ENCODE data around the gene GRAMD1A. TPM values are rescaled to one million over a fixed set of nuclear protein-coding genes. Genes with fewer than 3 reads are reported as not detected.

Gene GRAMD1A
- total RNA-seq, 2 experiments from 2014 or later, result 221 to 229 TPM

- H3K4me1 Mint-ChIP-seq (ENCODE audit: low read depth), result peaks cover 8% of the 10 kb centered on the region
Measured at GRCh38 chr19:35066691-35067563, 66.8 kb downstream of the GRAMD1A start.

GRCh38 chr19:35068941-35069634 is 69.0 kb downstream of the GRAMD1A start:
- Mint-ChIP-seq H3K27ac (no peak overlapping the region), H3K27me3 (no peaks in the 10 kb centered on the region), H3K9me3 (no peaks in the 10 kb centered on the region), H3K36me3 (ENCODE audit: low read depth) (no peaks in the 10 kb centered on the region), H3K4me3 (no peak overlapping the region), H3K4me1 (ENCODE audit: low read depth) (peaks cover 8% of the 10 kb centered on the region)
- H3K4me3 ChIP-seq (ENCODE audit: low read length), result no peak overlapping the region
- ATAC-seq (ENCODE audit: poor library complexity) (no peak), DNase-seq (no peak)
- intact Hi-C loops (cut with DNase I, micrococcal nuclease), result loop anchor here (5.0 kb wide), 2 partner anchors 143 to 398 kb away; no protein-coding TSS in a partner anchor
- H3K36me3 ChIP-seq (ENCODE audit: insufficient read depth, low read length), result no peaks in the 10 kb centered on the region
- H3K27me3 ChIP-seq (ENCODE audit: control insufficient read depth in 1 of 2, insufficient read depth in 2 of 2, low read length in 2 of 2), result peaks cover 0 to 5% of the 10 kb centered on the region in 2 experiments
- peaks cover 7 to 9% of the 10 kb centered on the region in 2 experiments for H3K9me3 ChIP-seq (ENCODE audit: control insufficient read depth in 1 of 2, insufficient read depth in 1 of 2, low read length in 2 of 2)
- H3K4me1 ChIP-seq (ENCODE audit: insufficient read depth, low read length), result peaks cover 8% of the 10 kb centered on the region
- ChIA-PET CTCF (interaction anchor here (0.9 kb wide), 1 partner anchor 72 kb away, joined by 3 read pairs; no protein-coding TSS in a partner anchor), POLR2A (no interaction called here)
- no peak for TF ChIP-seq CTCF (IDR thresholded peaks at IDR 0.05)
- no peak overlapping the region for H3K27ac ChIP-seq (ENCODE audit: low read depth in 1 of 2, low read length in 2 of 2)

More at GRCh38 chr19:35066691-35067563, 66.8 kb downstream of the GRAMD1A start:
- no peaks in the 10 kb centered on the region for H3K36me3 Mint-ChIP-seq (ENCODE audit: low read depth)
- peak; percentile 87 for TF ChIP-seq CTCF (IDR thresholded peaks at IDR 0.05)
- H3K27me3 Mint-ChIP-seq, result no peaks in the 10 kb centered on the region
- no peak overlapping the region for H3K27ac Mint-ChIP-seq
- ChIA-PET CTCF (interaction anchor here (0.6 to 1.5 kb wide), 13 partner anchors 9 to 783 kb away, joined by 3 to 10 read pairs (median 4); partner anchors contain the start of gene LGI4), POLR2A (no interaction called here)
- no peaks in the 10 kb centered on the region for H3K9me3 Mint-ChIP-seq
- intact Hi-C loops (cut with DNase I, micrococcal nuclease), result loop anchor here (1.0 to 5.0 kb wide), 6 partner anchors 74 to 428 kb away; no protein-coding TSS in a partner anchor
- Histone ChIP-seq H3K27ac (ENCODE audit: low read depth in 1 of 2, low read length in 2 of 2) (no peak overlapping the region), H3K4me1 (ENCODE audit: insufficient read depth, low read length) (peaks cover 8% of the 10 kb centered on the region), H3K36me3 (ENCODE audit: insufficient read depth, low read length) (no peaks in the 10 kb centered on the region), H3K9me3 (ENCODE audit: control insufficient read depth in 1 of 2, insufficient read depth in 1 of 2, low read length in 2 of 2) (peaks cover 7 to 9% of the 10 kb centered on the region in 2 experiments), H3K27me3 (ENCODE audit: control insufficient read depth in 1 of 2, insufficient read depth in 2 of 2, low read length in 2 of 2) (peaks cover 0 to 5% of the 10 kb centered on the region in 2 experiments), H3K4me3 (ENCODE audit: low read length) (no peak overlapping the region)
- H3K4me3 Mint-ChIP-seq, result no peak overlapping the region
- peak; percentile 95 for ATAC-seq (ENCODE audit: poor library complexity)
- peak; percentile 83 to 94 (median 88) for DNase-seq

- ChIA-PET CTCF (interaction anchor here (0.9 to 1.8 kb wide), 2 partner anchors 25 to 72 kb away, joined by 3 to 6 read pairs; no protein-coding TSS in a partner anchor), POLR2A (no interaction called here)
- Histone ChIP-seq H3K27ac (ENCODE audit: low read depth in 1 of 2, low read length in 2 of 2) (no peak overlapping the region), H3K4me3 (ENCODE audit: low read length) (no peak overlapping the region), H3K4me1 (ENCODE audit: insufficient read depth, low read length) (peaks cover 8% of the 10 kb centered on the region), H3K27me3 (ENCODE audit: control insufficient read depth in 1 of 2, insufficient read depth in 2 of 2, low read length in 2 of 2) (peaks cover 0 to 5% of the 10 kb centered on the region in 2 experiments), H3K36me3 (ENCODE audit: insufficient read depth, low read length) (no peaks in the 10 kb centered on the region), H3K9me3 (ENCODE audit: control insufficient read depth in 1 of 2, insufficient read depth in 1 of 2, low read length in 2 of 2) (peaks cover 7 to 9% of the 10 kb centered on the region in 2 experiments)
- H3K4me1 Mint-ChIP-seq (ENCODE audit: low read depth), result peaks cover 8% of the 10 kb centered on the region
- no peaks in the 10 kb centered on the region for H3K9me3 Mint-ChIP-seq
- intact Hi-C loops (cut with DNase I, micrococcal nuclease), result loop anchor here (5.0 kb wide), 2 partner anchors 143 to 398 kb away; no protein-coding TSS in a partner anchor
- H3K36me3 Mint-ChIP-seq (ENCODE audit: low read depth), result no peaks in the 10 kb centered on the region
- H3K4me3 Mint-ChIP-seq, result no peak overlapping the region
- ATAC-seq (ENCODE audit: poor library complexity) (no peak), DNase-seq (no peak)
- H3K27ac Mint-ChIP-seq, result no peak overlapping the region
- TF ChIP-seq CTCF (IDR thresholded peaks at IDR 0.05), result no peak
- no peaks in the 10 kb centered on the region for H3K27me3 Mint-ChIP-seq
Measured at GRCh38 chr19:35069696-35070095, 69.6 kb downstream of the GRAMD1A start.

Measured in CD4-positive, alpha-beta T cell (primary cell).